Natural killer cell (primary cell): ENCODE data around the gene MAVS. TPM values are rescaled to one million over a fixed set of nuclear protein-coding genes. Genes with fewer than 3 reads are reported as not detected.

ENCODE experiments used
- ATAC-seq, 3 donors: fragments of 150-1000 bp in 2 of 3; fragments of 200-7000 bp in 1 of 3; cut with Tn5 transposase; 1 replicate in 1 of 3; 2 replicates in 2 of 3; pipeline ENCODE4 v1.10.0; 2021; ENCODE audit warnings: mild to moderate bottlenecking in 2 of 3, moderate library complexity in 2 of 3
- DNase-seq, 2 donors: peaks; one replicate each; pipeline versions ENCODE4 v3.0.0 to v3.0.0-alpha.2; 2013 to 2021; ENCODE audit warnings: mixed read lengths in 1 of 2
- H3K27ac ChIP-seq: one replicate; pipeline ENCODE4 v1.5.1; 2013; ENCODE audit warnings: mild to moderate bottlenecking, low read length
- H3K27me3 ChIP-seq: one replicate; pipeline ENCODE4 v1.6.1; 2013; ENCODE audit warnings: low read length; ENCODE audit not compliant: control insufficient read depth, insufficient read depth
- H3K36me3 ChIP-seq: one replicate; pipeline ENCODE4 v1.6.1; 2013; ENCODE audit warnings: low read length; ENCODE audit not compliant: control insufficient read depth, insufficient read depth
- H3K4me1 ChIP-seq: one replicate; pipeline ENCODE4 v1.6.1; 2013; ENCODE audit warnings: low read length; ENCODE audit not compliant: control insufficient read depth, insufficient read depth
- H3K4me3 ChIP-seq: one replicate; pipeline ENCODE4 v1.5.1; 2013; ENCODE audit warnings: low read length
- H3K9me3 ChIP-seq: one replicate; pipeline ENCODE4 v1.6.1; 2013; ENCODE audit warnings: low read length; ENCODE audit not compliant: control insufficient read depth, insufficient read depth
- H3K27ac Mint-ChIP-seq, 2 donors: one replicate each; pipeline ENCODE4 v1.8.0; 2022; ENCODE audit warnings: mild to moderate bottlenecking in 2 of 2, mixed read lengths in 2 of 2, moderate library complexity in 1 of 2
- H3K27me3 Mint-ChIP-seq, 2 donors: one replicate each; pipeline ENCODE4 v1.8.0; 2022; ENCODE audit warnings: low read depth in 2 of 2, mixed read lengths in 2 of 2
- H3K36me3 Mint-ChIP-seq: one replicate; pipeline ENCODE4 v1.8.0; 2022; ENCODE audit warnings: mixed read lengths
- H3K4me1 Mint-ChIP-seq, 2 donors: one replicate each; pipeline ENCODE4 v1.8.0; 2022; ENCODE audit warnings: mixed read lengths in 2 of 2
- H3K4me3 Mint-ChIP-seq: one replicate; pipeline ENCODE4 v1.8.0; 2022; ENCODE audit warnings: mild to moderate bottlenecking, moderate library complexity, mixed read lengths
- H3K9me3 Mint-ChIP-seq, 2 donors: one replicate each; pipeline ENCODE4 v1.8.0; 2022; ENCODE audit warnings: mixed read lengths in 2 of 2
- CTCF ChIP-seq: fragments of 200-600 bp; IDR thresholded peaks from one replicate; pipeline ENCODE4 v1.8.0; 2022; ENCODE audit warnings: antibody characterized with exemption
- WGBS: methylation state at CpG from one replicate; pipeline ENCODE4 v1.1.7; 2013; ENCODE audit warnings: missing lambda C conversion rate; ENCODE audit not compliant: insufficient coverage; 5-methylcytosine and 5-hydroxymethylcytosine counted together
- intact Hi-C: fragments of 100-400 bp; cut with micrococcal nuclease; formaldehyde crosslinking; loops from one replicate; pipeline ENCODE4 v1.14.2; 2022
- total RNA-seq, 4 donors: library from RNA; stranded (reverse); fragments of 120-200 nt in 1 of 4; gene quantifications; one replicate each; pipeline versions ENCODE4 v1.2.3 to v1.2.4, GENCODE V29; 2013 to 2022

Gene MAVS
- total RNA-seq, 3 donors from 2014 or later (not counting 1 experiment from before 2014, with no cell fraction given), result 23.1 to 30.8 (median 26.4) TPM

GRCh38 chr20:3887876-3888620, 41.4 kb downstream of the MAVS start:
- peaks cover 7% of the 10 kb centered on the region for H3K36me3 Mint-ChIP-seq
- H3K4me3 Mint-ChIP-seq, result peak overlapping the region; percentile 96
- no peaks in the 10 kb centered on the region for H3K9me3 Mint-ChIP-seq
- H3K4me1 ChIP-seq, result peaks cover 33% of the 10 kb centered on the region
- no peaks in the 10 kb centered on the region for H3K27me3 ChIP-seq
- TF ChIP-seq CTCF, result no peak
- H3K27ac Mint-ChIP-seq, result peak overlapping the region; percentile 96 to 98
- peak overlapping the region; percentile 73 for H3K27ac ChIP-seq
- H3K27me3 Mint-ChIP-seq, result no peaks in the 10 kb centered on the region
- no peaks in the 10 kb centered on the region for H3K9me3 ChIP-seq
- no peak for DNase-seq
- peaks cover 46 to 51% of the 10 kb centered on the region in 2 donors for H3K4me1 Mint-ChIP-seq
- WGBS, result 38% methylated on average over 14 of the region's 15 CpGs
- intact Hi-C loops, result loop anchor here (2.0 to 5.0 kb wide), 2 partner anchors 127 to 199 kb away; partner anchors contain the start of gene RNF24
- ATAC-seq, result no peak
- no peaks in the 10 kb centered on the region for H3K36me3 ChIP-seq
- H3K4me3 ChIP-seq, result peak overlapping the region; percentile 81

DNA sequence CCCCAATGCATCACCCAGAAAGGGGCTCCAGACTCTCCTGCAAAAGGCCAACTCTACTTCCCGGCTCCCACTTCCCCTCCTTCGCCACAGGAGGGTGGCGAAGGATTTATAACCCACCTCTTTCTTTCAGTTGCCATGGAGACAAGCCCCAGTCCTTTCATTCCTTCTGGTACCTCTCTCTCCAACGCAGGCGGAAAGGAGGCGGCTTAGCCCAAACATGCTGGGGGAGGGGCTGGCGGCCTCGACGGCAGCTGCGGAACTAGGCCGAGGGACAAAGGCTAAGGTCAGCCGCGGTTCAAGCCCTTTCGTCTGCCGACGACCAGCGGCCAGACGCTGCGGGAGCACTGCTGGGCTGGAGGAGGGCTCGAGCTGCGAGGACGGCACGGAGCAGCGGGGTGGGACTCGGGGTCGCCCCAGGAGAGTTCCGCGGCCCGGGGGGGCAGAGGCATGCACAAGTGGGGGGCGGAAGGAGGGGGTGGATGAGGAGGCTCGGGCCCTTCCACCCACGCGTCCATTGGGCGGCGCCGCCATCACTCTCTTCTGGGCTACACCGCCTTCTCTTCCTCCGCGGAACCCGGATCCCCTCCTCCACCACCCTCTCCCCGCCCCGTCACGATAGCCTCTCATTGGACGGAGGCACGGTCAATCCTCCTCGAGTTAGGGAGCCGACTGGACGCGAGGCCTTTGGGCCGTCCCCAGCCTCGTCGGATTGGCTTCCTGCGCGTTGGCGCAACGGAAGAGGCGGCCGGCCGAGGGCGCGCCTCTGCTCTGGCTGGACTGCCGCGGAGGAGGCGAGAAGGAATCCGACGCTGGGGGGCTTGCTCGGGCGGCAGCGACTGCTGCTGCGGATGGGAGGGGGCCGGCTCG, 42.2 kb downstream of the MAVS start, which contains the start of gene PANK2:
PANK2 (plus strand) TSS at position 766 of the 867 bp plus-strand sequence.
- H3K4me3 ChIP-seq, result peak within 1 kb of the TSS; percentile 81
- H3K4me3 Mint-ChIP-seq, result peak within 1 kb of the TSS; percentile 100
- H3K9me3 ChIP-seq, result no peaks in the 10 kb centered on the region
- DNase-seq, result peak; percentile 96 to 98
- under 1% methylated on average over 68 of the region's 72 CpGs for WGBS
- ATAC-seq, result peak; percentile 96 to 100 (median 96)
- H3K27me3 Mint-ChIP-seq, result no peaks in the 10 kb centered on the region
- TF ChIP-seq CTCF, result peak; percentile 32
- intact Hi-C loops, result loop anchor here (2.0 to 5.0 kb wide), 2 partner anchors 126 to 198 kb away; partner anchors contain the start of gene RNF24
- H3K36me3 Mint-ChIP-seq, result peaks cover 7% of the 10 kb centered on the region
- H3K27ac ChIP-seq, result peak within 1 kb of the TSS; percentile 82
- no peaks in the 10 kb centered on the region for H3K9me3 Mint-ChIP-seq
- peaks cover 53 to 60% of the 10 kb centered on the region in 2 donors for H3K4me1 Mint-ChIP-seq
- no peaks in the 10 kb centered on the region for H3K27me3 ChIP-seq
- H3K4me1 ChIP-seq, result peaks cover 38% of the 10 kb centered on the region
- H3K27ac Mint-ChIP-seq, result peak within 1 kb of the TSS; percentile 96 to 98
- no peaks in the 10 kb centered on the region for H3K36me3 ChIP-seq

GRCh38 chr20:3889489-3890397, 43.1 kb downstream of the MAVS start:
- H3K9me3 Mint-ChIP-seq, result no peaks in the 10 kb centered on the region
- H3K4me1 Mint-ChIP-seq, result peaks cover 55 to 62% of the 10 kb centered on the region in 2 donors
- under 1% methylated on average over 68 of the region's 68 CpGs for WGBS
- H3K36me3 ChIP-seq, result no peaks in the 10 kb centered on the region
- H3K27me3 ChIP-seq, result no peaks in the 10 kb centered on the region
- DNase-seq (peak; percentile 30 to 57), ATAC-seq (peak; percentile 4 to 22 (median 6))
- H3K27ac Mint-ChIP-seq, result peak overlapping the region; percentile 96 to 98
- H3K27ac ChIP-seq, result peak overlapping the region; percentile 82
- peaks cover 46% of the 10 kb centered on the region for H3K4me1 ChIP-seq
- TF ChIP-seq CTCF, result peak; percentile 3
- H3K9me3 ChIP-seq, result no peaks in the 10 kb centered on the region
- H3K36me3 Mint-ChIP-seq, result peaks cover 7% of the 10 kb centered on the region
- peak overlapping the region; percentile 100 for H3K4me3 Mint-ChIP-seq
- peak overlapping the region; percentile 81 for H3K4me3 ChIP-seq
- intact Hi-C loops, result loop anchor here (2.0 to 5.0 kb wide), 2 partner anchors 125 to 198 kb away; partner anchors contain the start of gene RNF24
- H3K27me3 Mint-ChIP-seq, result no peaks in the 10 kb centered on the region
